PC-3 (cell line): ENCODE data around the gene CIZ1.

Experiments used
- EZH2 ChIP-seq: fragments of 300-600 bp; sonication (generic); IDR thresholded peaks from one replicate; pipeline ENCODE4 v1.6.1; 2017; ENCODE audit warnings: antibody characterized with exemption, mild to moderate bottlenecking, low read length; ENCODE audit not compliant: unreplicated experiment
- TF ChIP-seq, protein P1 (sequence below): fragments of 300-600 bp; sonication (generic); conservative IDR thresholded peaks from 2 replicates; pipeline ENCODE4 v1.5.1; 2017; ENCODE audit warnings: antibody characterized with exemption, low read depth, mild to moderate bottlenecking, low read length

- TF ChIP-seq, protein P1, sequence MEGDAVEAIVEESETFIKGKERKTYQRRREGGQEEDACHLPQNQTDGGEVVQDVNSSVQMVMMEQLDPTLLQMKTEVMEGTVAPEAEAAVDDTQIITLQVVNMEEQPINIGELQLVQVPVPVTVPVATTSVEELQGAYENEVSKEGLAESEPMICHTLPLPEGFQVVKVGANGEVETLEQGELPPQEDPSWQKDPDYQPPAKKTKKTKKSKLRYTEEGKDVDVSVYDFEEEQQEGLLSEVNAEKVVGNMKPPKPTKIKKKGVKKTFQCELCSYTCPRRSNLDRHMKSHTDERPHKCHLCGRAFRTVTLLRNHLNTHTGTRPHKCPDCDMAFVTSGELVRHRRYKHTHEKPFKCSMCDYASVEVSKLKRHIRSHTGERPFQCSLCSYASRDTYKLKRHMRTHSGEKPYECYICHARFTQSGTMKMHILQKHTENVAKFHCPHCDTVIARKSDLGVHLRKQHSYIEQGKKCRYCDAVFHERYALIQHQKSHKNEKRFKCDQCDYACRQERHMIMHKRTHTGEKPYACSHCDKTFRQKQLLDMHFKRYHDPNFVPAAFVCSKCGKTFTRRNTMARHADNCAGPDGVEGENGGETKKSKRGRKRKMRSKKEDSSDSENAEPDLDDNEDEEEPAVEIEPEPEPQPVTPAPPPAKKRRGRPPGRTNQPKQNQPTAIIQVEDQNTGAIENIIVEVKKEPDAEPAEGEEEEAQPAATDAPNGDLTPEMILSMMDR, result no peak
- TF ChIP-seq EZH2, result no peak
Observed at GRCh38 chr9:128127990-128128835, 63.2 kb downstream of the CIZ1 start.
